GM21447 (cell line): ENCODE measurements around the gene VPS45.
"Not testable (repeated sequence)": the region's sequence is repeated elsewhere in the genome, so short reads cannot be mapped to it uniquely, and the experiment has no call there.

ENCODE experiments used
- ATAC-seq: cut with Tn5 transposase; IDR thresholded peaks from one replicate; pipeline ENCODE4 v1.9.1; 2021; ENCODE audit not compliant: unreplicated experiment

The VPS45 gene, protein sequence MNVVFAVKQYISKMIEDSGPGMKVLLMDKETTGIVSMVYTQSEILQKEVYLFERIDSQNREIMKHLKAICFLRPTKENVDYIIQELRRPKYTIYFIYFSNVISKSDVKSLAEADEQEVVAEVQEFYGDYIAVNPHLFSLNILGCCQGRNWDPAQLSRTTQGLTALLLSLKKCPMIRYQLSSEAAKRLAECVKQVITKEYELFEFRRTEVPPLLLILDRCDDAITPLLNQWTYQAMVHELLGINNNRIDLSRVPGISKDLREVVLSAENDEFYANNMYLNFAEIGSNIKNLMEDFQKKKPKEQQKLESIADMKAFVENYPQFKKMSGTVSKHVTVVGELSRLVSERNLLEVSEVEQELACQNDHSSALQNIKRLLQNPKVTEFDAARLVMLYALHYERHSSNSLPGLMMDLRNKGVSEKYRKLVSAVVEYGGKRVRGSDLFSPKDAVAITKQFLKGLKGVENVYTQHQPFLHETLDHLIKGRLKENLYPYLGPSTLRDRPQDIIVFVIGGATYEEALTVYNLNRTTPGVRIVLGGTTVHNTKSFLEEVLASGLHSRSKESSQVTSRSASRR

DNA sequence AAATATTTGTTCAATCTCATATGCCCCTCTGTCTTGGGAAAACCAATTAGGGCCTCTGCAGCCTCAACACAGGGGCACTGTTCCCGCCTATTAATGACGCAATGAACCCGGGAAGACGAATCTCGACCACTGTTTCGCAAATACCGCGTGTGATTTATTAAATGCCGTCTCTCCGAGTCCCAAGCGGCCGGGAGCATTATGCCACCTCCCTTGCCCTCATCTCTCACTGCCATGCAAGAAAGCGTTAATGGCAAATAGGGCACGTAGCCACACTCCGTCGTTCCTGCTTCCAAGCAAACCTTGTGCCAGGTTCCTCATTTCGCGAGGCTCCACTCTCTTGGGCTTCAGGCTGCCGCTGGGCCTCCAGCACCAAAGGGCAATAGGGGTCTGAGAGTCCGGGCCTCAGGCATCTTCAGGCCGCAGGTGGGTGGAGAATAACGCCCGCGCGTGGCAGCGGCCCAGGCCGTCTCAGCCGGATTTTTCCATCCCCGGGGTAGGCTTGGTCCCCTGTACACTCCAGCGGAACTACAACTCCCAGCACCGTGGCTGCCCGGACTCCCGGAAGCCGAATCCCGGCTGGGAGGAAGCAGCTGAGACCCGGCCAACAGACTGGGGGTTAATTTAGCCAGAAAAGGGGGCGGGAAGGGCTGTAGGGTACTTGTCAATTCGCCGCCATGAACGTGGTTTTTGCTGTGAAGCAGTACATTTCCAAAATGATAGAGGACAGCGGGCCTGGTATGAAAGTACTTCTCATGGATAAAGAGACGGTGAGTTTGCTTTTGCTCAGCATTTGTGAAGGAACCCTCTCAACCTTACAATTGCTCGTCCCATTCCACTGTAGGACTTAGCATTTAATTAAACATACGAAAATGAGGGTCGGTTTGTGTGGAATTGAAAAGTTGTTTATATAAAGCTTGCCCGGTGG, at the start of gene VPS45:
VPS45 (plus strand) TSS at position 593 of the 925 bp plus-strand sequence; CDS start at position 675, 82 bp downstream.
- ATAC-seq: peak; percentile 89

DNA sequence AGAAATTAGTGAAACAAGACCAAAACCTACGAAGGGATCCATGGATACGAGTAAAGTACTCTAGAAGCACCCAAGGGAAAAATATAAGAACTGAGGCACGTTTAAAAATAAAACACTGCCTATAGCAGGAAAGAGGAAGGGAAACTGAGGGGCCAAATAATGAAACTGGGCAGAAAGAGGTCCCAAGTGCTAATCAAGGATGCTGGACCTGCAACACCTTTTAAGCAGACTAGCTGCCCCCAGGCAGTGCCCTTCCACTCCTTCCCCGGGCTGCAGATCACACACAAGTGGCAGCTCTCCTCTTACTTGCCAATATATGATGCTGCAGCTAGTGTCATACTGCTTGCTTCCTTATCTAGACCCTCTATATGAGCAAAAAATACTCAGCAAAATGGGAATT, 49.4 kb upstream of the VPS45 start:
- ATAC-seq: no peak

DNA sequence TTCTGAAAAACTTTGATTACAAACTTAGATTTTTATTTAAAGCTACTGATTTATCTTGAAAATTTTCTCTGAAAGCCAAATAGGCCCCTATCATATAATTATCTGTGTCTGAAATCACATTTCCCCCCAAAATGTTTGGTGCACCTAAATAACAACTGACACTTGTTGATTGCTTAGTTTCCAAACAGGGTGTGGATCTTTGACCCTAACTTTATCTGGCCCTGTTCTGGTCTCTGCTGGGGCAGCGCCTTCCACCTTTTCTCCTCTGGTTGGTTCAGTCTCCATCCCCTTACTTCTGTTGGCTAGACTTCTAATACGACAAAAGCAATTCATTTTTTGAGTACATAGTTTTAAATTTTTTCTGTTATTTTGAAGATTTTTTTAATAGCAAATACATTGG, 46.9 kb upstream of the VPS45 start:
- no peak for ATAC-seq

DNA sequence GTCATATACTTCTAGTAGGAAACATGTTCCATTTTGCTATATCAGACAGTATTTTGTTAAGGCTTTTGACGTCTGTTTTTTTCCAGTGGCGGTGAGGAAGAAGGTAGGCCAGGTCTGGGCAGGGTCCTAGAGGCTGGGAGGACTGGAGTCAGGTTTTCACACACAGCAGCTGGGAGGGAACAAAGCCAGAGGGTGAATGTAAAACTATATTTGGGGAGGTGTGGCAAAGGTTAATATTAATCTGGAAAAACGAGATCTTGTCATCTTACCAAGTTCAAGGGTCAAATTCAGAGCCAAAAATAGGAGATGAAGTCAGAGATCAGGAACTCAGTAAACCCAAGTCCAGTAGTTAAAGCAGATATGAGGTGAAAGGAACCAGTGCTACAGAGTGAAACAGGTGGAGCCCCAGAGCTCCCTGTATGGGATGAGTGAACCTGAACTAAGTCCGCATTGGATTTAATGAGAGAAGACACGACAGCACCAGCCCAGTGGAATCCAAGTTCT, 46.3 kb upstream of the VPS45 start:
- no peak for ATAC-seq

DNA sequence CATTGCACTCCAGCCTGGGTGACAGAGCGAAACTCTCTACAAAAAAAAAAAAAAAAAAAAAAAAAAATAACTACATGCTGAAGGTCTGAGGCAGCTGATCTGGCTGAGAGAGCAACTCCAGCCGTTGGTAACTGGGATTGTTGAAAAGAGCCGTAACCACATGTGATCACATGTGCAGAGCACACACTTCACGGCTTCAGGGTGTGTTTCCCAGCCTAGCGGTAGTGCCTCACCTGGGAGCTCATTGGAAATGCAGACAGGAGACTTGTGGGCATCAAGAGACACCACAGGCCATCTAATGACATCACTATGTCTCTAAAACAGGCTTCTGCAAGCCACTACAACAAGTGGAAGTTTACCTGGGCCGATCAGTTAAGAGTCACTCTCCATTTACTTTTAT, 45.2 kb upstream of the VPS45 start:
- no peak for ATAC-seq

DNA sequence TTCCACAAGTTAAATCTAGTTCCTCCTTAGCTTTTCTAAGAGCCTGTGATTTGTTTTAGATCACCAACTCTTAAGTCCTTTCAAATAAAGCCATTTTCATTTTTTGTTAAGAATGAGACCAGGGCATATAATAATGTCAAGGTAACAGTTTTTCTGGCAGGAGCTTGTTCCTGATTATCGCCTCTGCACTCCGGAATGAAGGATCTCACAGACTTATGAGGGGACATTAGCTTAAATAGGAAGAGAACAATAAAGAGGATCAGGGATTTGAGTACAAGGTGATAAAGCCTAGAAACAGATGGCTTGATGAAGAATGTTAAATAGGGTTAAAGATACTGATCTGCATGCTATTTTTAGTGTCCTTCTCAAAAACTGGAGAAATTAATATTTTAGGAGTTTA, 43.4 kb upstream of the VPS45 start:
- ATAC-seq: no peak

DNA sequence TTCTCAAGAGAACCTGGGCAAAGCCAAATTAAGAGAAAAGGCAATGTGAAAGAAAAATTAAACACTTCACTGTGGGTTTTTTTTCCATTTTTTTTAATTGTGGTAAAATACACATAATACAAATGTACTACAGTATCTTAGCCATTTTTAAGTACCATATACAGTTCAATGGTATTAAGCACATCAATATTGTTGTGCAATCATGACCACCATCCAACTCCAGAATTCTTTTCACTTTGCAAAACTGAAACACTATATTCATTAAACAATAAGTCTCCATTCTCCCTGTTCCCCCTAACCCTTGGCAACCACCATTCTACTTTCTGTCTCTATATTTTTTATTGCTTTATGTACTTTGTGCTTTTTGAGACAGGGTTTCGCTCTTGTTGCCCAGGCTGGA, 39.3 kb upstream of the VPS45 start:
- no peak for ATAC-seq

DNA sequence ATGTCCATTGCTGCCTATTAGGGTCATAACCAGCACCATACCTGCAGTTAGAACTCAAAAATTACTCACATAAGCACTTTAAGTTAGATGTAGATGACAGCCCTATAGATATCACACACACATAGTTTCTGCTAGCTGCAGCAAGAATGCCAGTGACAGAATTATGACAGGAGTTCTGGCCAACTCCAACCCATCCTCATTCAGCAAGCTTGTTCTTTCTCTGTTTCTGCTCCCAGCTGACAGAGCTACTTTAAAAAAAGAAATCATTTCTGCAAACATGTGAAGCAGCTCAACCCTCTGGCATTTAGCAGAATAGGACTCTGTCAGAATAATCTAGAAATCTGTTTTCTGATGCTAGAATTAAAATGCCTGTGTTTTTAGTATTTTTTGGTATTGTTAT, 33.2 kb upstream of the VPS45 start:
- ATAC-seq: no peak

DNA sequence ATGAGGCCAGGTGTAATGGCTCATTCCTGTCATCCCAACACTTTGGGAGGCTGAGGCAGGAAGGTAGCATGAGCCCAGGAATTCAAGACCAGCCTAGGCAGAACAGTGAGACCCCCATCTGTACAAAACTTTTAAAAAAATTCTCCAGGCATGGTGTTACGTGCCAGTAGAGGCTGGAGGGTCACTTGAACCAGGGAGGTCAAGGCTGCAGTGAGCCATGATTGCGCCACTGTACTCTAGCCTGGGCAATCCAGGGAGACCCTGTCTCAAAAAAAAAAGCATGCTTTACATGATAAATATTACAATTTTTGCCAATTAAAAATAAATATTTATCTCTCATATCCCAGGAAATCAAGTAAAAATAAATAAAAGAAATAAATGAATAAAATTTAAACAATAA, 17.6 kb upstream of the VPS45 start:
- ATAC-seq: no peak

DNA sequence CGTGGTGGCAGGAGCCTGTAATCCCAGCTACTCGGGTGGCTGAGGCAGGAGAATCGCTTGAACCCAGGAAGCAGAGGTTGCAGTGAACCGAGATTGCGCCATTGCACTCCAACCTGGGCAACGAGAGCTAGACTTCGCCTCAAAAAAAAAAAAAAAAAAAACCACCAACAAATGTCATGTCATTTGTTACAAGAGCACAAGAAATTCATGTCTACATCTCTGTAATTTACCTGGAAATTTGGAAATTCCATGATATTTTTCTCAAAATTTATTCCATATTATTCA, 16.5 kb upstream of the VPS45 start:
- no peak for ATAC-seq

DNA sequence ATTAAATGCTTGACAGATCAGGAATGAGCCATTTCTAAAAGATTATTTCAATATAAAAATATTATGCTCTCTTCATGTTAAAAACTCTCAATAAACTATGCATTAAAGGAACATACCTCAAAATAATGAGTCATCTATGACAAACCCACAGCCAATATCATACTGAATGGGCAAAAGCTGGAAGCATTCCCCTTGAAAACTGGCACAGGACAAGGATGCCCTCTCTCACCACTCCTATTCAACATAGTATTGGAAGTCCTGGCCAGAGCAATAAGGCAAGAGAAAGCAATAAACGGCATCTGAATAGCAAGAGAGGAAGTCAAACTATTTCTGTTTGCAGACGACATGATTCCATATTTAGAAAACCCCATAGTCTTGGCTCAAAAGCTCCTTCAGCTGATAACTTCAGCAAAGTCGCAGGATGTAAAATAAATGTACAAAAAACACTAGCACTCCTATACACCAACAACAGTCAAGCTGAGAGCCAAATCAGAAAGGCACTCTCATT, 15.6 kb upstream of the VPS45 start:
- not testable (repeated sequence) for ATAC-seq

DNA sequence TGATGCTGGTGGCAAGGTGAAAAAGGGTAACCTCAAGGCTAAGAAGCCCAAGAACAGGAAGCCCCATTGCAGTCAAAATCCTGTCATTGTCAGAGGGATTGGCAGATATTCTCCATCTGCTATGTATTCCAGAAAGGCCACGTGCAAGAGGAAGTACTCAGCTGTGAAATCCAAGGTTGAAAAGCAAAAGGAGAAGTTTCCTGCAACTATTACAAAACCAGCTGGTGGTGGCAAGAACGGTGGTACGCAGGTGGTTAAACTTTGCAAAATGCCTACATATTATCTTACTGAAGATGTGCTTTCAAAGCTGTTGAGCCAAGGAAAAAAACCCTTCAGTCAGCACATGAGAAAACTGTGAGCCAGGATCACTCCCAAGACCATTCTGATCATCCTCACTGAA, 13.7 kb upstream of the VPS45 start:
- ATAC-seq: no peak

DNA sequence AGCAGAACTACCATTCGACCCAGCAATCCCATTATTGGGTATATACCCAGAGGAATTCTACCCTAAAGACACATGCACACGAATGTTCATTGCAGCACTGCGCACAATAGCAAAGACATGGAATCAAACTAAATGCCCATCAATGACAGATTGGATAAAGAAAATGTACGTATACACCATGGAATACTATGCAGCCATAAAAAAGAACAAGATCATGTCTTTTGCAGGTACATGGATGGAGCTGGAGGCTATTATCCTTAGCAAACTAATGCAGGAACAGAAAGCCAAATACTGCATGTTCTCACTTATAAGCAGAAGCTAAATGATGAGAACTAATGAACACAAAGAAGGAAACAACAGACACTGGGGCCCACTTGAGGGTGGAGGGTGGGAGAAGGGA, 12.1 kb upstream of the VPS45 start:
- not testable (repeated sequence) for ATAC-seq

DNA sequence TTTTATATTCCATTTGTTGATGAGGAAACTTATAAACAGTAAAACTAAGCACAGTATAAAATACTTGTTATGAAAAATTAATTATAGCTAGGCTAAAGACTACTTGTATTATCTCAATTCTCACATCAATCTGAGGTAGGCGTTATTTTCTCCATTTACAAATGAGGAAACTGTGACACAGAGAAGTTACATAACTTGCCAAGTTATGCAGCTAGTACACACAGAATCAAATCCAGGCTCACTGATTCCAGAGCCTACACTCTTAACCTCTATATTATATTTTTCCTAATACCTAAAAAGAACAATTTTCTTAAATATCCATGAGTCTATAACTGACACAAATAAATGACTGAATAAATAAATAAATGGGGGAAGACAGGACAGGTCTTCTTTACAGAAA, 11.2 kb upstream of the VPS45 start:
- ATAC-seq: no peak

DNA sequence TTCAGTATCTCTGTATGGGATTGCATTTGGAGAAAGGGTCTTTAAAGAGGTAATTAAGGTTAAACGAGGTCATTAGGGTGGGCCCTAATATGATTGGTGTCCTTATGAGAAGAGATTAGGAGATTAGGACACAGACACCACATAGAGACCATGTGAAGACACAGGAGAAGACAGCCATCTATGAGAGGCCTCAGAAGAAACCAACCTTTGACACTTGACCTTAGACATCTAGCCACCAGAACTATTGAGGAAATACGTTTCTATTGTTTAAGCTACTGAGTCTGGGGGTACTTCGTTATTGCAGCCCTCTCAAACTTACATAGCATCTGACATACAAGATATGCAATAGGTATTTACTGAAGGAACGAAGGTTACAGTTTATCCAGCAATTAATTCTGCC, 7.3 kb upstream of the VPS45 start:
- ATAC-seq: no peak

DNA sequence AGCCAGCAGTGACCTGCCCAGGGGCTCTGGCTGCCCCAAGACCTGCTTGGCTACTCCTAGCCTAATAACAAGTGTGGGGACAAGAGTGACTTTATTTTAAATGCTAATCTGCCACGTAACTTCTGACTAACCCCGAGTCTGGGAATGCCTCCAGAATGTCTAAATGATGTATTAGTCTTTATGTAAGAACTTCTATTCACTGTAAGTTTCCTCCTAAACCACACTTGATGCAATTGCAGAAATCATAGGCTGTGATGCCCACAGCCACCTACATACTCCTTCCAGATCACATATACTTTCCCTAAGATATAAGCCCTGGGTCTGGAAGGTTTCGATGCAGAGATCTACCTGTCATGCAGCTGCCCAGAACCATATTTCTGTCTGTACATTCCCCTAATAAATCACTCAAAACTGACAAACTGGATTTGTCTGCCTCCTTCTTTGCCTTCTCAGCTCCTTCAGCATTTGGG, 5.9 kb upstream of the VPS45 start:
- ATAC-seq: no peak

DNA sequence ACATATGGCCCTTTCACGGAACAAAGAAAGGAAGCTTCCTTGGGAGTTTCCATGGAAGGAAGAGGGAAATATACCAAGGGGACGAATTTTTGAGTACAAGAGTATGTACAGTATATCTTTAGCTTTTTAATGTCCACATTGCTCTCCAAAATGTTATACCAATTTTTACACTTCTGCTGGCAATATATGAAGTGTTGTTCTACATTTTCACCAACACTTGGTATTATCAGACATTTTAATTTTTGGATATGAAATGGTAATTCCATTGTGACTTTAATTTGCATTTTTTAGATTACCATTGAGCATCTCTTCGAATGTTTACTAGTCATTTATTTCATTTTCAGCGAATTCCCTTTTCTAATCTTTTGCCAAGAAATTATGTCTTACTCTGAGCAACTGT, 5.5 kb upstream of the VPS45 start:
- no peak for ATAC-seq

DNA sequence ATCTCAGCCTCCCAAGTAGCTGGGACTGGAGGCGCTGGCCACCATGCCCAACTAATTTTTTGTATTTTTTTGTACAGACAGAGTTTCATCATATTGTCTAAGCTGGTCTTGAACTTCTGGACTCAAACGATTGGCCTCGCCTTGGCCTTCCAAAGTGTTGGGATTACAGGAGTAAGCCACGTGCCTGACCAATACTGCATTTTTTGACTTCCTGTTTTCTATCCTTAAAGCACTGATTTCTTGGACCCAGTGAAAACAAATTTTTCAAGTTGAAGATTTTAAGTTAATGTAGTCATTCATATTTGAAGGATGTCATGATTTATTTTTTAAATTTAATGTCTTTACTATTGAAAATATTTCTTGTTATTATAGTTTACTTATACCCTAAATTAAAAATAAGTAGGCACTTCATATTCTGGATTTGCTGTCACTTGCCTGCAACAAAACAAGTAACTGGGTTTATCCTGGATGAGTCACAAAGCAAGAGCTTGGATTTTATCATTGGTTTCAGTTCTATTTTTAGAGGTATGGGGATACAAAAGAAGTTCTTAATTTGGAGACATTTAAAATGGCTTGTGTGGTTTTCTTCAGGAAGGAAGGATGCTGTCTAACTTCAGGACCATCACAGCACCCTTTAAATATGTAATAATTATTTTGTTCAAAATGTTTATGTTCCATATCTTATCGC, 2.2 kb upstream of the VPS45 start:
- ATAC-seq: no peak

DNA sequence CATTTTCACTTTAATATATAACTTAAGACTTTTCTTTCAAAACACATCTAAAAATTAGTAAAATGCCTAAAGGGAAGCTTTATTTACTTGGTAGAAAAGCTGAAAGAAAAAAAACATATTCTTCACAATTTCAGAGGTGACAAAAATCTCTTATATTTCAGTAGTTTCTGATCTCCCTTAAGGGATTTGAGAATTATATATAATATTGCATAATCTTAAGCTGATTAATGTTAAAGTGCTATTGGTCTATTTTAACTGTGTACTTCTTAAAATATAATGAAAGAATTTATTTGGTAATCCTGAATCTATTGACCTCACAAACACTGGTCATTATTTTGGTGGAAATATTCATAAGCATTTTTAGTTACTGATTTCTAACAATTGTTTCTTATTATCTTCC, 1.2 kb upstream of the VPS45 start:
- no peak for ATAC-seq

DNA sequence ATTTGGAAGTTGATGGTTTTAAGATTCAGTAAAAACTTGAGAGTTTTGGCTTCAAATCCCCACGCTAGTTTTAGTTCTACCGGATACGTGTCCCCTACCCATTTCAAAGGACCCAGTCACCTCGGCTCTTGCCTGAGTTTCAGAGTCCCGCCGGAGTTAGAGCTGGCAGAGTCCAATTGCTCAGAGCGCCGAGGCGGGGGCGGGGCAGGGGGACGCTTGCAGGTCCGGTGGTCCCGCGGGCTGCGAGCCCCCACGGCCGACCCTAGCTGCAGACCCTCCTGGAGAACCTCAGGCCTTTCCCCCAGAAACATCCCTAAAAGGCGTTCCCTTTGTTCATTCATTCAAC, 765 bp upstream of the VPS45 start:
- ATAC-seq: peak; percentile 39

DNA sequence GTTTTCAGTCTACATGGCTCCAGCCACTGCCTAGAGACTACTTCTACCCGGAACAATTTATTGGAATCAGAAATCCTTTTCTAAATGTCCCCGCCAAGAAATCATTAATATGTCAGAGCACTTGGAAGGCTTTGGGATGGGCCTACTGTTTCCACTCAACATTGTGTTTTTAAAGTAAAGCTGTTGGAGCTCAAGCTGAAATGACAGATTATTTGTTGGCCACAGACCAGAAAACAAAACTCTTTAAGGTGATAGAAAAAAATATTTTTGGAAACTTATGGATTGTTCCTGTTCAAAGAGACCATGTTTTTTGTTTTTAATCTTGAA, 496 bp downstream of the VPS45 start:
- ATAC-seq: no peak
